PC-3 (cell line): ENCODE measurements around the gene TEC.

Experiments used
- EZH2 ChIP-seq: fragments of 300-600 bp; sonication (generic); IDR thresholded peaks from one replicate; pipeline ENCODE4 v1.6.1; 2017; ENCODE audit warnings: antibody characterized with exemption, mild to moderate bottlenecking, low read length; ENCODE audit not compliant: unreplicated experiment
- EZH2phosphoT487 ChIP-seq: fragments of 300-600 bp; sonication (generic); IDR thresholded peaks from 2 replicates; pipeline ENCODE4 v1.6.1; 2018; ENCODE audit warnings: mild to moderate bottlenecking, antibody characterized with exemption, low read length, borderline replicate concordance
- TF ChIP-seq, protein P1 (sequence below): fragments of 300-600 bp; sonication (generic); conservative IDR thresholded peaks from 2 replicates; pipeline ENCODE4 v1.5.1; 2017; ENCODE audit warnings: antibody characterized with exemption, low read depth, mild to moderate bottlenecking, low read length

- TF ChIP-seq, protein P1, sequence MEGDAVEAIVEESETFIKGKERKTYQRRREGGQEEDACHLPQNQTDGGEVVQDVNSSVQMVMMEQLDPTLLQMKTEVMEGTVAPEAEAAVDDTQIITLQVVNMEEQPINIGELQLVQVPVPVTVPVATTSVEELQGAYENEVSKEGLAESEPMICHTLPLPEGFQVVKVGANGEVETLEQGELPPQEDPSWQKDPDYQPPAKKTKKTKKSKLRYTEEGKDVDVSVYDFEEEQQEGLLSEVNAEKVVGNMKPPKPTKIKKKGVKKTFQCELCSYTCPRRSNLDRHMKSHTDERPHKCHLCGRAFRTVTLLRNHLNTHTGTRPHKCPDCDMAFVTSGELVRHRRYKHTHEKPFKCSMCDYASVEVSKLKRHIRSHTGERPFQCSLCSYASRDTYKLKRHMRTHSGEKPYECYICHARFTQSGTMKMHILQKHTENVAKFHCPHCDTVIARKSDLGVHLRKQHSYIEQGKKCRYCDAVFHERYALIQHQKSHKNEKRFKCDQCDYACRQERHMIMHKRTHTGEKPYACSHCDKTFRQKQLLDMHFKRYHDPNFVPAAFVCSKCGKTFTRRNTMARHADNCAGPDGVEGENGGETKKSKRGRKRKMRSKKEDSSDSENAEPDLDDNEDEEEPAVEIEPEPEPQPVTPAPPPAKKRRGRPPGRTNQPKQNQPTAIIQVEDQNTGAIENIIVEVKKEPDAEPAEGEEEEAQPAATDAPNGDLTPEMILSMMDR = no peak
- TF ChIP-seq EZH2 (no peak), EZH2phosphoT487 (no peak)
Observed at GRCh38 chr4:48212165-48212564, 57.5 kb downstream of the TEC start.
